ENCODE measurements around the gene PARD6G. TPM values are rescaled to one million over a fixed set of nuclear protein-coding genes. Genes with fewer than 3 reads are reported as not detected.

Gene PARD6G
- polyA plus RNA-seq, 1 of the 3 experiments (the other 2 are of a cell fraction) = 4.3 TPM

DNA sequence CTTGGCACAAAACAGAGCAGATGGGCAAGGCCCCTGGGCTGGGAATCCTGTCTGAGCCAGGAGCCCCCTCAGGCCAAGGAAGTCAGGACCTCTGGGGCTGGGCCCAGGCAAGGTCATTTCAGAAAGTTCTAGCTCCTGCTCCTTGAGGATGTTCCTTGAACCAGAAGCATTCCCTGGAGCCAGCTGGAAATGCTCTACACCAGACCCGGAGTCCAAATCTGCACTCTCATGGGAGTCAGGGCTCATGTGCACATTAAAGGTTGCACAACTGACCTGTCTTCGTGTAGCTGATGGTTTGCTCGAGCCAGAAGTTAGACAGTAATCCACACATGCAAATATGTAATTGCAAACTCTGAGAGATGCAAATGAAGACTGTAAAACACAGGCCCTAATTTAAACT is 18.0 kb downstream of the PARD6G start:
- Histone ChIP-seq H3K9me2 (no peaks in the 10 kb centered on the region), H2AFZ (ENCODE audit: low read depth) (no peak overlapping the region), H3K27me3 (ENCODE audit: insufficient read depth) (no peaks in the 10 kb centered on the region), H3K36me3 (replicated peaks in 1 of 2; ENCODE audit: control insufficient read depth in 1 of 2, insufficient read depth in 2 of 2, low read length in 1 of 2) (no peaks in the 10 kb centered on the region), H3K9me3 (no peaks in the 10 kb centered on the region), H3K9ac (no peak overlapping the region), H3K4me2 (no peak overlapping the region), H4K20me1 (ENCODE audit: insufficient read depth) (no peaks in the 10 kb centered on the region), H3F3A (replicated peaks; ENCODE audit: insufficient read depth) (no peaks in the 10 kb centered on the region), H3K4me3 (ENCODE audit: low read depth in 2 of 2, low read length in 1 of 2) (no peak overlapping the region), H3K79me2 (ENCODE audit: insufficient read depth) (no peaks in the 10 kb centered on the region), H3K27ac (ENCODE audit: low read depth in 2 of 2, low read length in 1 of 2) (no peak overlapping the region), H3K4me1 (ENCODE audit: control insufficient read depth in 1 of 2, insufficient read depth in 2 of 2, low read depth in 1 of 2, low read length in 1 of 2) (no peaks in the 10 kb centered on the region; a peak in 1 of 4 replicates)
- CTCF ChIA-PET = no interaction called here
- no peak for DNase-seq
- no peak for TF ChIP-seq MEF2A (IDR thresholded peaks at IDR 0.05; ENCODE audit: borderline replicate concordance, low read depth)
- no peak for TF ChIP-seq FOXM1 (IDR thresholded peaks at IDR 0.05; ENCODE audit: low read depth)
- TF ChIP-seq GATA2 (CRISPR knock-in tag; IDR thresholded peaks at IDR 0.05) = no peak
- TF ChIP-seq SMC3 (IDR thresholded peaks at IDR 0.05; ENCODE audit: low read depth, low read length) = no peak
- TF ChIP-seq, protein P1, sequence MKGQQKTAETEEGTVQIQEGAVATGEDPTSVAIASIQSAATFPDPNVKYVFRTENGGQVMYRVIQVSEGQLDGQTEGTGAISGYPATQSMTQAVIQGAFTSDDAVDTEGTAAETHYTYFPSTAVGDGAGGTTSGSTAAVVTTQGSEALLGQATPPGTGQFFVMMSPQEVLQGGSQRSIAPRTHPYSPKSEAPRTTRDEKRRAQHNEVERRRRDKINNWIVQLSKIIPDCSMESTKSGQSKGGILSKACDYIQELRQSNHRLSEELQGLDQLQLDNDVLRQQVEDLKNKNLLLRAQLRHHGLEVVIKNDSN (IDR thresholded peaks at IDR 0.05; ENCODE audit: borderline replicate concordance, low read depth) = no peak
- TF ChIP-seq YY1 (IDR thresholded peaks at IDR 0.05; ENCODE audit: low read depth) = no peak
- TF ChIP-seq, protein P2, sequence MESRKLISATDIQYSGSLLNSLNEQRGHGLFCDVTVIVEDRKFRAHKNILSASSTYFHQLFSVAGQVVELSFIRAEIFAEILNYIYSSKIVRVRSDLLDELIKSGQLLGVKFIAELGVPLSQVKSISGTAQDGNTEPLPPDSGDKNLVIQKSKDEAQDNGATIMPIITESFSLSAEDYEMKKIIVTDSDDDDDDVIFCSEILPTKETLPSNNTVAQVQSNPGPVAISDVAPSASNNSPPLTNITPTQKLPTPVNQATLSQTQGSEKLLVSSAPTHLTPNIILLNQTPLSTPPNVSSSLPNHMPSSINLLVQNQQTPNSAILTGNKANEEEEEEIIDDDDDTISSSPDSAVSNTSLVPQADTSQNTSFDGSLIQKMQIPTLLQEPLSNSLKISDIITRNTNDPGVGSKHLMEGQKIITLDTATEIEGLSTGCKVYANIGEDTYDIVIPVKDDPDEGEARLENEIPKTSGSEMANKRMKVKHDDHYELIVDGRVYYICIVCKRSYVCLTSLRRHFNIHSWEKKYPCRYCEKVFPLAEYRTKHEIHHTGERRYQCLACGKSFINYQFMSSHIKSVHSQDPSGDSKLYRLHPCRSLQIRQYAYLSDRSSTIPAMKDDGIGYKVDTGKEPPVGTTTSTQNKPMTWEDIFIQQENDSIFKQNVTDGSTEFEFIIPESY (IDR thresholded peaks at IDR 0.05; ENCODE audit: borderline replicate concordance, low read depth) = no peak
- no peak for TF ChIP-seq POLR2AphosphoS5 (IDR thresholded peaks at IDR 0.05; ENCODE audit: low read depth, low read length)
- TF ChIP-seq RAD21 (IDR thresholded peaks at IDR 0.05; ENCODE audit: low read length) = no peak
- TF ChIP-seq SIN3A (IDR thresholded peaks at IDR 0.05; ENCODE audit: borderline replicate concordance, low read depth, low read length) = no peak
- TF ChIP-seq, protein P3, sequence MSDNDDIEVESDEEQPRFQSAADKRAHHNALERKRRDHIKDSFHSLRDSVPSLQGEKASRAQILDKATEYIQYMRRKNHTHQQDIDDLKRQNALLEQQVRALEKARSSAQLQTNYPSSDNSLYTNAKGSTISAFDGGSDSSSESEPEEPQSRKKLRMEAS (IDR thresholded peaks at IDR 0.05; ENCODE audit: low read depth) = no peak
- TF ChIP-seq TCF12 (IDR thresholded peaks at IDR 0.05) = no peak
- no peak for TF ChIP-seq JUND (IDR thresholded peaks at IDR 0.05)
- TF ChIP-seq, protein P4, sequence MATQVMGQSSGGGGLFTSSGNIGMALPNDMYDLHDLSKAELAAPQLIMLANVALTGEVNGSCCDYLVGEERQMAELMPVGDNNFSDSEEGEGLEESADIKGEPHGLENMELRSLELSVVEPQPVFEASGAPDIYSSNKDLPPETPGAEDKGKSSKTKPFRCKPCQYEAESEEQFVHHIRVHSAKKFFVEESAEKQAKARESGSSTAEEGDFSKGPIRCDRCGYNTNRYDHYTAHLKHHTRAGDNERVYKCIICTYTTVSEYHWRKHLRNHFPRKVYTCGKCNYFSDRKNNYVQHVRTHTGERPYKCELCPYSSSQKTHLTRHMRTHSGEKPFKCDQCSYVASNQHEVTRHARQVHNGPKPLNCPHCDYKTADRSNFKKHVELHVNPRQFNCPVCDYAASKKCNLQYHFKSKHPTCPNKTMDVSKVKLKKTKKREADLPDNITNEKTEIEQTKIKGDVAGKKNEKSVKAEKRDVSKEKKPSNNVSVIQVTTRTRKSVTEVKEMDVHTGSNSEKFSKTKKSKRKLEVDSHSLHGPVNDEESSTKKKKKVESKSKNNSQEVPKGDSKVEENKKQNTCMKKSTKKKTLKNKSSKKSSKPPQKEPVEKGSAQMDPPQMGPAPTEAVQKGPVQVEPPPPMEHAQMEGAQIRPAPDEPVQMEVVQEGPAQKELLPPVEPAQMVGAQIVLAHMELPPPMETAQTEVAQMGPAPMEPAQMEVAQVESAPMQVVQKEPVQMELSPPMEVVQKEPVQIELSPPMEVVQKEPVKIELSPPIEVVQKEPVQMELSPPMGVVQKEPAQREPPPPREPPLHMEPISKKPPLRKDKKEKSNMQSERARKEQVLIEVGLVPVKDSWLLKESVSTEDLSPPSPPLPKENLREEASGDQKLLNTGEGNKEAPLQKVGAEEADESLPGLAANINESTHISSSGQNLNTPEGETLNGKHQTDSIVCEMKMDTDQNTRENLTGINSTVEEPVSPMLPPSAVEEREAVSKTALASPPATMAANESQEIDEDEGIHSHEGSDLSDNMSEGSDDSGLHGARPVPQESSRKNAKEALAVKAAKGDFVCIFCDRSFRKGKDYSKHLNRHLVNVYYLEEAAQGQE (IDR thresholded peaks at IDR 0.05; ENCODE audit: low read depth, low read length) = no peak
- TF ChIP-seq RCOR1 (IDR thresholded peaks at IDR 0.05; ENCODE audit: low read length) = no peak
- TF ChIP-seq, protein P5, sequence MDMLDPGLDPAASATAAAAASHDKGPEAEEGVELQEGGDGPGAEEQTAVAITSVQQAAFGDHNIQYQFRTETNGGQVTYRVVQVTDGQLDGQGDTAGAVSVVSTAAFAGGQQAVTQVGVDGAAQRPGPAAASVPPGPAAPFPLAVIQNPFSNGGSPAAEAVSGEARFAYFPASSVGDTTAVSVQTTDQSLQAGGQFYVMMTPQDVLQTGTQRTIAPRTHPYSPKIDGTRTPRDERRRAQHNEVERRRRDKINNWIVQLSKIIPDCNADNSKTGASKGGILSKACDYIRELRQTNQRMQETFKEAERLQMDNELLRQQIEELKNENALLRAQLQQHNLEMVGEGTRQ (IDR thresholded peaks at IDR 0.05; ENCODE audit: borderline replicate concordance, low read depth, low read length) = no peak
- TF ChIP-seq, protein P6, sequence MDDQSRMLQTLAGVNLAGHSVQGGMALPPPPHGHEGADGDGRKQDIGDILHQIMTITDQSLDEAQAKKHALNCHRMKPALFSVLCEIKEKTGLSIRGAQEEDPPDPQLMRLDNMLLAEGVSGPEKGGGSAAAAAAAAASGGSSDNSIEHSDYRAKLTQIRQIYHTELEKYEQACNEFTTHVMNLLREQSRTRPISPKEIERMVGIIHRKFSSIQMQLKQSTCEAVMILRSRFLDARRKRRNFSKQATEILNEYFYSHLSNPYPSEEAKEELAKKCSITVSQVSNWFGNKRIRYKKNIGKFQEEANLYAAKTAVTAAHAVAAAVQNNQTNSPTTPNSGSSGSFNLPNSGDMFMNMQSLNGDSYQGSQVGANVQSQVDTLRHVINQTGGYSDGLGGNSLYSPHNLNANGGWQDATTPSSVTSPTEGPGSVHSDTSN (IDR thresholded peaks at IDR 0.05) = no peak
- no peak for TF ChIP-seq ELF1 (IDR thresholded peaks at IDR 0.05)
- WGBS (ENCODE audit: low lambda C conversion rate) = 62% methylated on average over 3 of the region's 3 CpGs
- POLR2A ChIA-PET = no interaction called here

Measured in SK-N-SH (cell line).